HEK293 (cell line): ENCODE measurements around the gene GRID2.

Source experiments
- CTCF ChIA-PET: fragments of 350-600 bp; formaldehyde crosslinking; extraction: SDS; loops from one replicate; lab custom pipeline; 2021; ENCODE audit warnings: antibody characterized with exemption; lab: Yijun Ruan, JAX
- POLR2A ChIA-PET: fragments of 300-600 bp; formaldehyde crosslinking; extraction: SDS; loops from one replicate; lab custom pipeline; 2020; ENCODE audit warnings: antibody characterized with exemption, inconsistent platforms; lab: Yijun Ruan, JAX
- H3K27ac ChIP-seq: fragments of 200-500 bp; sonication (Bioruptor generic); 2 replicates; pipeline ENCODE4 v1.5.1; 2014; ENCODE audit warnings: low read depth, low read length, control low read depth, inconsistent platforms; ENCODE audit errors: extremely low read depth
- H3K36me3 ChIP-seq, 2 experiments: fragments of 200-500 bp in 1 of 2; sonication (Bioruptor generic) in 1 of 2; 1 replicate in 1 of 2; 2 replicates in 1 of 2; pipeline ENCODE4 v1.5.1; 2014 to 2017; ENCODE audit warnings: inconsistent platforms in 2 of 2, low read length in 2 of 2; ENCODE audit not compliant: control insufficient read depth in 2 of 2, insufficient read depth in 1 of 2
- H3K4me1 ChIP-seq: fragments of 200-500 bp; sonication (Bioruptor generic); 2 replicates; pipeline ENCODE4 v1.5.1; 2014; ENCODE audit warnings: mild to moderate bottlenecking, low read length, inconsistent platforms; ENCODE audit not compliant: control insufficient read depth, insufficient read depth
- H3K4me3 ChIP-seq: 2 replicates; pipeline ENCODE4 v1.5.1; 2011; ENCODE audit warnings: low read depth, mild to moderate bottlenecking, control low read depth, low read length, moderate library complexity
- H3K9me3 ChIP-seq: fragments of 200-500 bp; sonication (Bioruptor generic); 2 replicates; pipeline ENCODE4 v1.5.1; 2014; ENCODE audit warnings: low read depth, low read length, inconsistent platforms; ENCODE audit not compliant: control insufficient read depth, insufficient read depth
- BCL11A ChIP-seq: fragments of 450-650 bp; formaldehyde crosslinking; IDR thresholded peaks from 2 replicates; pipeline ENCODE4 v1.5.1; 2016; ENCODE audit warnings: low read depth, missing biosample characterization, missing genetic modification characterization
- CTCF ChIP-seq: fragments of 450-650 bp; formaldehyde crosslinking; IDR thresholded peaks from 2 replicates; pipeline ENCODE4 v1.5.1; 2016; ENCODE audit warnings: missing biosample characterization, missing genetic modification characterization
- GLIS1 ChIP-seq: fragments of 450-650 bp; formaldehyde crosslinking; IDR thresholded peaks from 2 replicates; pipeline ENCODE4 v1.5.1; 2016; ENCODE audit warnings: missing biosample characterization, missing genetic modification characterization
- PRDM6 ChIP-seq: fragments of 450-650 bp; formaldehyde crosslinking; IDR thresholded peaks from 2 replicates; pipeline ENCODE4 v1.5.1; 2017; ENCODE audit warnings: missing biosample characterization, missing genetic modification characterization
- TRIM28 ChIP-seq: IDR thresholded peaks from 2 replicates; pipeline ENCODE4 v1.6.1; 2011; ENCODE audit warnings: low read length, control low read depth, borderline replicate concordance
- ZBTB10 ChIP-seq: fragments of 450-650 bp; formaldehyde crosslinking; IDR thresholded peaks from 2 replicates; pipeline ENCODE4 v1.5.1; 2016; ENCODE audit warnings: missing biosample characterization, missing genetic modification characterization
- ZBTB17 ChIP-seq: fragments of 450-650 bp; formaldehyde crosslinking; IDR thresholded peaks from 2 replicates; pipeline ENCODE4 v1.5.1; 2016; ENCODE audit warnings: missing biosample characterization, missing genetic modification characterization
- ZIC2 ChIP-seq: fragments of 450-650 bp; formaldehyde crosslinking; IDR thresholded peaks from 2 replicates; pipeline ENCODE4 v1.5.1; 2016; ENCODE audit warnings: missing biosample characterization, missing genetic modification characterization
- ZNF132 ChIP-seq: fragments of 450-650 bp; formaldehyde crosslinking; IDR thresholded peaks from 2 replicates; pipeline ENCODE4 v1.5.1; 2017; ENCODE audit warnings: missing biosample characterization, missing genetic modification characterization, borderline replicate concordance
- ZNF146 ChIP-seq: fragments of 450-650 bp; formaldehyde crosslinking; IDR thresholded peaks from 2 replicates; pipeline ENCODE4 v1.5.1; 2016; ENCODE audit warnings: missing biosample characterization, missing genetic modification characterization
- ZNF174 ChIP-seq: fragments of 450-650 bp; formaldehyde crosslinking; IDR thresholded peaks from 2 replicates; pipeline ENCODE4 v1.5.0; 2017; ENCODE audit warnings: missing biosample characterization, mild to moderate bottlenecking, missing genetic modification characterization
- ZNF211 ChIP-seq: fragments of 450-650 bp; formaldehyde crosslinking; IDR thresholded peaks from 2 replicates; pipeline ENCODE4 v1.5.1; 2016; ENCODE audit warnings: low read depth, missing biosample characterization, missing genetic modification characterization
- ZNF248 ChIP-seq: fragments of 450-650 bp; formaldehyde crosslinking; IDR thresholded peaks from 2 replicates; pipeline ENCODE4 v1.5.1; 2017; ENCODE audit warnings: missing biosample characterization, missing genetic modification characterization
- ZNF280C ChIP-seq: fragments of 450-650 bp; formaldehyde crosslinking; IDR thresholded peaks from 2 replicates; pipeline ENCODE4 v1.5.1; 2016; ENCODE audit warnings: missing biosample characterization, missing genetic modification characterization
- ZNF37A ChIP-seq: fragments of 450-650 bp; IDR thresholded peaks from 2 replicates; pipeline ENCODE4 v1.5.1; 2018; ENCODE audit warnings: missing biosample characterization, missing genetic modification characterization
- ZNF521 ChIP-seq: fragments of 450-650 bp; formaldehyde crosslinking; IDR thresholded peaks from 2 replicates; pipeline ENCODE4 v1.5.1; 2017; ENCODE audit warnings: missing biosample characterization, mild to moderate bottlenecking, missing genetic modification characterization
- ZNF560 ChIP-seq: fragments of 450-650 bp; formaldehyde crosslinking; IDR thresholded peaks from 2 replicates; pipeline ENCODE4 v1.5.1; 2017; ENCODE audit warnings: missing biosample characterization, missing genetic modification characterization, borderline replicate concordance
- ZNF664 ChIP-seq: fragments of 450-650 bp; formaldehyde crosslinking; IDR thresholded peaks from 2 replicates; pipeline ENCODE4 v1.5.1; 2016; ENCODE audit warnings: missing biosample characterization, missing genetic modification characterization
- ZNF704 ChIP-seq: fragments of 450-650 bp; formaldehyde crosslinking; IDR thresholded peaks from 2 replicates; pipeline ENCODE4 v1.5.1; 2016; ENCODE audit warnings: missing biosample characterization, missing genetic modification characterization
- ZXDB ChIP-seq: fragments of 450-650 bp; formaldehyde crosslinking; IDR thresholded peaks from 2 replicates; pipeline ENCODE4 v1.5.1; 2016; ENCODE audit warnings: missing biosample characterization, missing genetic modification characterization

The GRID2 gene

GRCh38 chr4:92814677-92815076 lies 510.9 kb downstream of the GRID2 start (continued):
- TF ChIP-seq CTCF (tag by site-specific recombination) (no peak), ZXDB (tag by site-specific recombination) (no peak), ZNF560 (tag by site-specific recombination) (no peak), ZNF211 (tag by site-specific recombination) (no peak), GLIS1 (no peak), ZNF248 (tag by site-specific recombination) (no peak), ZNF37A (tag by site-specific recombination) (no peak)

- H3K4me3 ChIP-seq: no peak overlapping the region
- TF ChIP-seq ZBTB10 (tag by site-specific recombination) (no peak), BCL11A (tag by site-specific recombination) (no peak), ZNF521 (tag by site-specific recombination) (no peak)
- TF ChIP-seq, all 188 proteins: peak for 0
- CTCF ChIA-PET: no interaction called here
- no peak overlapping the region for H3K27ac ChIP-seq
- H3K36me3 ChIP-seq: no peaks in the 10 kb centered on the region
- H3K9me3 ChIP-seq: no peaks in the 10 kb centered on the region
- POLR2A ChIA-PET: no interaction called here
- no peaks in the 10 kb centered on the region for H3K4me1 ChIP-seq
These were observed 521.5 kb downstream of the GRID2 start for GRCh38 chr4:92825256-92825655.

GRCh38 chr4:92825791-92826190 lies 522.0 kb downstream of the GRID2 start:
- ChIA-PET POLR2A (no interaction called here), CTCF (no interaction called here)
- Histone ChIP-seq H3K9me3 (no peaks in the 10 kb centered on the region), H3K36me3 (no peaks in the 10 kb centered on the region), H3K4me3 (no peak overlapping the region), H3K27ac (no peak overlapping the region), H3K4me1 (no peaks in the 10 kb centered on the region)
- TF ChIP-seq ZIC2 (tag by site-specific recombination) (no peak), ZBTB17 (tag by site-specific recombination) (no peak), ZNF132 (tag by site-specific recombination) (no peak), TRIM28 (no peak), ZNF280C (tag by site-specific recombination) (no peak), ZNF704 (tag by site-specific recombination) (no peak), ZNF664 (tag by site-specific recombination) (no peak), ZNF174 (tag by site-specific recombination) (no peak), PRDM6 (tag by site-specific recombination) (no peak), ZNF146 (no peak)
